ENCODE data around the gene OR2T35. TPM values are rescaled to one million over a fixed set of nuclear protein-coding genes. Genes with fewer than 3 reads are reported as not detected.

OR2T35 gene
- total and polyA plus RNA-seq, 9 of the 15 experiments (the other 6 are each of a cell fraction or from before 2014, with no cell fraction given): not detected

GRCh38 chr1:248622570-248623001 is 22.5 kb downstream of the OR2T35 start (continued):
- TF ChIP-seq ETV5 (CRISPR knock-in tag; IDR thresholded peaks at IDR 0.05; ENCODE audit: low read depth): no peak
- no peak for TF ChIP-seq U2AF2 (optimal IDR thresholded peaks at IDR 0.05; ENCODE audit: low read depth, low read length)
- TF ChIP-seq E2F3 (CRISPR knock-in tag; IDR thresholded peaks at IDR 0.05): no peak
- peak; percentile 39 for TF ChIP-seq RFX1 (IDR thresholded peaks at IDR 0.05)
- no peak for TF ChIP-seq ZNF274 (IDR thresholded peaks at IDR 0.05; ENCODE audit: borderline replicate concordance, low read depth, low read length)
- TF ChIP-seq ZNF655 (CRISPR knock-in tag; IDR thresholded peaks at IDR 0.05): no peak
- no peak for TF ChIP-seq ZNF79 (CRISPR knock-in tag; IDR thresholded peaks at IDR 0.05; ENCODE audit: low read depth)
- no peak for TF ChIP-seq TGIF2 (CRISPR knock-in tag; IDR thresholded peaks at IDR 0.05)

- Histone ChIP-seq H3K9me1 (ENCODE audit: control insufficient read depth, insufficient read depth, low read length) (no peaks in the 10 kb centered on the region), H4K20me1 (replicated peaks; ENCODE audit: control insufficient read depth, insufficient read depth, low read length) (no peaks in the 10 kb centered on the region), H3K27ac (ENCODE audit: extremely low read depth, low read depth, low read length) (no peak overlapping the region), H3K4me3 (no peak overlapping the region), H3K36me3 (ENCODE audit: control insufficient read depth, insufficient read depth, low read length) (no peaks in the 10 kb centered on the region), H3K9me3 (replicated peaks; ENCODE audit: control insufficient read depth, insufficient read depth, low read depth, low read length) (no peaks in the 10 kb centered on the region), H3K4me1 (replicated peaks in 1 of 2; ENCODE audit: control insufficient read depth in 2 of 2, insufficient read depth in 2 of 2, low read length in 2 of 2) (no peaks in the 10 kb centered on the region), H3K79me2 (ENCODE audit: control insufficient read depth, insufficient read depth, low read length) (no peaks in the 10 kb centered on the region), H2AFZ (ENCODE audit: low read depth, low read length) (no peak overlapping the region), H3K9ac (ENCODE audit: insufficient read depth in 1 of 2, low read depth in 2 of 2, low read length in 2 of 2) (no peak overlapping the region), H3K27me3 (ENCODE audit: control insufficient read depth in 2 of 2, insufficient read depth in 2 of 2, low read length in 2 of 2) (no peaks in the 10 kb centered on the region), H3K4me2 (ENCODE audit: insufficient read depth, low read length) (no peak overlapping the region)
- FAIRE-seq (no peak), ATAC-seq (no peak), DNase-seq (ENCODE audit: extremely low read depth in 1 of 4, low spot score in 3 of 4) (no peak)
- intact Hi-C loops (cut with micrococcal nuclease): loop anchor here (1.0 kb wide), 1 partner anchor 186 kb away; no protein-coding TSS in a partner anchor
- in situ Hi-C loops (cut with MboI): no loop called here
- WGBS (ENCODE audit: insufficient coverage, low coverage, missing lambda C conversion rate): 3% methylated on average over 6 of the region's 7 CpGs
- ChIA-PET POLR2A (no interaction called here), CTCF (ENCODE audit: low intra/inter-chr PET ratio) (no interaction called here)
- BruUV-seq (replicated peaks): no TSS peak
- TF ChIP-seq KAT8 (IDR thresholded peaks at IDR 0.05; ENCODE audit: low read depth) (no peak), ZNF445 (CRISPR knock-in tag; IDR thresholded peaks at IDR 0.05; ENCODE audit: low read depth) (no peak), RUNX1 (IDR thresholded peaks at IDR 0.05; ENCODE audit: low read depth) (no peak), MAFF (IDR thresholded peaks at IDR 0.05; ENCODE audit: low read length) (no peak), BRF2 (IDR thresholded peaks at IDR 0.05; ENCODE audit: borderline replicate concordance, insufficient read depth, insufficient read length) (no peak), VEZF1 (CRISPR knock-in tag; IDR thresholded peaks at IDR 0.05) (no peak), CHD2 (IDR thresholded peaks at IDR 0.05; ENCODE audit: low read depth, low read length) (no peak), KLF10 (CRISPR knock-in tag; IDR thresholded peaks at IDR 0.05) (no peak), SNRNP70 (optimal IDR thresholded peaks at IDR 0.05; ENCODE audit: low read depth, low read length) (no peak), KDM1A (IDR thresholded peaks at IDR 0.05) (no peak)
These were observed 23.3 kb downstream of the OR2T35 start for GRCh38 chr1:248621770-248622169.
